ENCODE measurements around the gene UBFD1. TPM values are rescaled to one million over a fixed set of nuclear protein-coding genes. Genes with fewer than 3 reads are reported as not detected.

The UBFD1 gene
- total and polyA plus RNA-seq, 4 donors: 8.5 to 61.4 (median 31.4) TPM

DNA sequence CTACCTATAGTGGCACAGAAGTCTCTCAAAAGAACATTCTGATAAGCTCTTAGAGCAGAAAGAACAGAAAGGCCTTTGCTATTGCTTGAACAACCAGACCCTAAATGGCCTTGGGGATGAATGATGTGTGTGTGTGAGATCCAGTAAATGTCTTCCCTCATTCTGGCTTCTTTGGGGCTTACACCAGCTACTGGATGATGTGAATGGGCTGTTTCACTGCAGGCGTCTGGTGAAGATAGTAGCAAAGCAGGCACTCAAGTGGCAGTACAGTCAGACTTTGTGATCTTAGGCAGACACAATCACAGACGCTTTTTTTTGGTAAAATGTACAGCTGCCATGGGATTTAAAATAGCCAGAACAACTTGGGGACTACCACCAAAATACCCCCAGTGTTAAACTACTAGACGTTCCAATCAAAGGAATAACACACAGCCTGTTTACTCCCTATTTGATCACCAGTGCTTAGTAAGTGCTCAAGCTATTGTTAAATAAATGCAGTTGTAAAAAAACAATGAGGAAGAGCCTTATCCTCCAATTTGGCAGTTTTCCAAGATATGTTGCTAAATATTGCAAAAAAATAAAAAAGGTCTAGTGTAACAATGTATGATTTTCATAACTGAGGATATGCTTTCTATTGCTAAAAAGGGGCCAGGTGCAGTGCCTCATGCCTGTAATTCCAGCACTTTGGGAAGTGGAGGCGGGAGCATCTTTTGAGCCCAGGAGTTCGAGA, 20.7 kb downstream of the UBFD1 start:
- Histone ChIP-seq H3K4me3 (no peak overlapping the region), H3K9me3 (ENCODE audit: control insufficient read depth in 4 of 4, insufficient read depth in 3 of 4, low read length in 3 of 4) (no peaks in the 10 kb centered on the region), H3K36me3 (ENCODE audit: control insufficient read depth in 4 of 4, insufficient read depth in 4 of 4, low read length in 4 of 4) (peaks cover 12 to 24% (median 21%) of the 10 kb centered on the region in 4 donors), H3K27ac (ENCODE audit: low read depth in 1 of 2, low read length in 1 of 2) (no peak overlapping the region), H3K27me3 (ENCODE audit: control insufficient read depth in 3 of 3, insufficient read depth in 3 of 3, low read length in 2 of 3) (no peaks in the 10 kb centered on the region), H3K9ac (ENCODE audit: insufficient read depth in 1 of 2, low read length in 2 of 2) (no peak overlapping the region), H3K4me1 (ENCODE audit: control insufficient read depth in 5 of 5, insufficient read depth in 5 of 5, low read length in 5 of 5) (peaks cover 0 to 4% (median 0%) of the 10 kb centered on the region in 5 donors)
- ATAC-seq (ENCODE audit: insufficient read depth, low FRiP score) (no peak), DNase-seq (peak in 2 of 3 donors; percentile 66)
- TF ChIP-seq, protein P1, sequence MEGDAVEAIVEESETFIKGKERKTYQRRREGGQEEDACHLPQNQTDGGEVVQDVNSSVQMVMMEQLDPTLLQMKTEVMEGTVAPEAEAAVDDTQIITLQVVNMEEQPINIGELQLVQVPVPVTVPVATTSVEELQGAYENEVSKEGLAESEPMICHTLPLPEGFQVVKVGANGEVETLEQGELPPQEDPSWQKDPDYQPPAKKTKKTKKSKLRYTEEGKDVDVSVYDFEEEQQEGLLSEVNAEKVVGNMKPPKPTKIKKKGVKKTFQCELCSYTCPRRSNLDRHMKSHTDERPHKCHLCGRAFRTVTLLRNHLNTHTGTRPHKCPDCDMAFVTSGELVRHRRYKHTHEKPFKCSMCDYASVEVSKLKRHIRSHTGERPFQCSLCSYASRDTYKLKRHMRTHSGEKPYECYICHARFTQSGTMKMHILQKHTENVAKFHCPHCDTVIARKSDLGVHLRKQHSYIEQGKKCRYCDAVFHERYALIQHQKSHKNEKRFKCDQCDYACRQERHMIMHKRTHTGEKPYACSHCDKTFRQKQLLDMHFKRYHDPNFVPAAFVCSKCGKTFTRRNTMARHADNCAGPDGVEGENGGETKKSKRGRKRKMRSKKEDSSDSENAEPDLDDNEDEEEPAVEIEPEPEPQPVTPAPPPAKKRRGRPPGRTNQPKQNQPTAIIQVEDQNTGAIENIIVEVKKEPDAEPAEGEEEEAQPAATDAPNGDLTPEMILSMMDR (IDR thresholded peaks at IDR 0.05; ENCODE audit: control extremely low read depth, extremely low read depth): no peak
- WGBS, 2 donors: 66 to 74% methylated on average over 5 of the region's 5 CpGs

DNA sequence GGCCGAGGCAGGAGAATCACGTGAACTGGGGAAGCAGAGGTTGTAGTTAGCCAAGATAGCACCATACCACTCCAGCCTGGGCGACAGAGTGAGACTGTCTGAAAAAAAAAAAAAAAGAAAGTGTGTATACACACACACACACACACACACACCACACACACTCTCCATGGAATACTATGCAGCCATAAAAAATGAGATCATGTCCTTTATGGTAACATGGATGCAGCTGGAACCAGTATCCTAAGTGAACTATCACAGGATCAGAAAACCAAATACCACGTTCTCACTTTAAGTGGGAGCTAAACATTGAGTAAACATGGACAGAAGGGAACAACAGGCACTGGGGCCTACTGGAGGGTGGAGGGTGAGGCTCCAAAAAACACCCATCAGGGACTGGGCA, 21.8 kb downstream of the UBFD1 start:
- WGBS, 2 donors: 91 to 97% methylated on average over 4 of the region's 4 CpGs
- H3K9me3 ChIP-seq (ENCODE audit: control insufficient read depth in 4 of 4, insufficient read depth in 3 of 4, low read length in 3 of 4): no peaks in the 10 kb centered on the region
- H3K9ac ChIP-seq (ENCODE audit: insufficient read depth in 1 of 2, low read length in 2 of 2): no peak overlapping the region
- ATAC-seq (ENCODE audit: insufficient read depth, low FRiP score) (no peak), DNase-seq (no peak)
- H3K27me3 ChIP-seq (ENCODE audit: control insufficient read depth in 3 of 3, insufficient read depth in 3 of 3, low read length in 2 of 3): no peaks in the 10 kb centered on the region
- TF ChIP-seq, protein P1 (IDR thresholded peaks at IDR 0.05; ENCODE audit: control extremely low read depth, extremely low read depth): no peak
- no peak overlapping the region for H3K4me3 ChIP-seq
- peaks cover 11 to 21% (median 19%) of the 10 kb centered on the region in 4 donors for H3K36me3 ChIP-seq (ENCODE audit: control insufficient read depth in 4 of 4, insufficient read depth in 4 of 4, low read length in 4 of 4)
- H3K27ac ChIP-seq (ENCODE audit: low read depth in 1 of 2, low read length in 1 of 2): no peak overlapping the region
- H3K4me1 ChIP-seq (ENCODE audit: control insufficient read depth in 5 of 5, insufficient read depth in 5 of 5, low read length in 5 of 5): peaks cover 0 to 4% (median 0%) of the 10 kb centered on the region in 5 donors

DNA sequence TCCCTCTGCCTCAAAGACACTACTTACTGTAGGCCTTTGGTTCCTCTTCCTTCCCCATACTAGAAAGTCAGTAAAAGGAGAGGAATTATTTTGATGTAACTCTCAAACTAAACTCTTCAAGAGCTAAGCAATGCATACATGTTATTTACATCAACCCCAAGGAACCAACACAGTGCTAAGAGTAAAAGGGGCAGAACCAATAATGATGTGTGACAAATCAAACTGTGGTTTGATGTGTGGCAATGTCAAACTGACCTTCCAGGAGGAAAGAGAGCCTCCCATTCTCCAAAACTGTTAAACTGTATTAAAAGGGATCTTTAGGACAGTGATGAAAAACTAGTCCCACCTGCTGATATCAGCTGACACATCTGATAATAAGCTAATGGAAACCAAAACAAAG, 22.9 kb downstream of the UBFD1 start:
- Histone ChIP-seq H3K27me3 (ENCODE audit: control insufficient read depth in 3 of 3, insufficient read depth in 3 of 3, low read length in 2 of 3) (no peaks in the 10 kb centered on the region), H3K4me3 (no peak overlapping the region), H3K4me1 (ENCODE audit: control insufficient read depth in 5 of 5, insufficient read depth in 5 of 5, low read length in 5 of 5) (peaks cover 0 to 4% (median 0%) of the 10 kb centered on the region in 5 donors), H3K9ac (ENCODE audit: insufficient read depth in 1 of 2, low read length in 2 of 2) (no peak overlapping the region), H3K9me3 (ENCODE audit: control insufficient read depth in 4 of 4, insufficient read depth in 3 of 4, low read length in 3 of 4) (peaks cover 0 to 2% (median 0%) of the 10 kb centered on the region in 4 donors), H3K36me3 (ENCODE audit: control insufficient read depth in 4 of 4, insufficient read depth in 4 of 4, low read length in 4 of 4) (peaks cover 14 to 30% (median 23%) of the 10 kb centered on the region in 4 donors), H3K27ac (ENCODE audit: low read depth in 1 of 2, low read length in 1 of 2) (no peak overlapping the region)
- ATAC-seq (ENCODE audit: insufficient read depth, low FRiP score) (no peak), DNase-seq (no peak)
- TF ChIP-seq, protein P1 (IDR thresholded peaks at IDR 0.05; ENCODE audit: control extremely low read depth, extremely low read depth): no peak

All from lung (tissue), 12 donors.